Thymus (tissue), 11 donors: ENCODE data around the gene VPS13D. TPM values are rescaled to one million over a fixed set of nuclear protein-coding genes. Genes with fewer than 3 reads are reported as not detected.
"Not testable (repeated sequence)": the region's sequence is repeated elsewhere in the genome, so short reads cannot be mapped to it uniquely, and the experiment has no call there.

Experiments
- DNase-seq, 9 donors: peaks; one replicate each; pipeline ENCODE4 v3.0.0-alpha.2; 2013; ENCODE audit warnings: low spot score in 9 of 9, low read depth in 6 of 9, missing footprints in 1 of 9
- H3K27ac ChIP-seq, 2 donors: one replicate each; pipeline ENCODE4 v1.5.1; 2013; ENCODE audit warnings: control low read depth in 1 of 2, low read depth in 1 of 2, low read length in 1 of 2, mild to moderate bottlenecking in 1 of 2, moderate library complexity in 1 of 2
- H3K27me3 ChIP-seq, 2 donors: one replicate each; pipeline ENCODE4 v1.5.1; 2013; ENCODE audit warnings: low read length in 1 of 2; ENCODE audit not compliant: control insufficient read depth in 2 of 2, insufficient read depth in 1 of 2
- H3K36me3 ChIP-seq, 2 donors: one replicate each; pipeline ENCODE4 v1.5.1; 2013; ENCODE audit warnings: low read length in 1 of 2, mild to moderate bottlenecking in 1 of 2, moderate library complexity in 1 of 2; ENCODE audit not compliant: control insufficient read depth in 2 of 2, insufficient read depth in 2 of 2
- H3K4me1 ChIP-seq, 2 donors: one replicate each; pipeline ENCODE4 v1.5.1; 2013; ENCODE audit warnings: low read length in 2 of 2; ENCODE audit not compliant: control insufficient read depth in 2 of 2, insufficient read depth in 2 of 2
- H3K4me3 ChIP-seq, 2 donors: one replicate each; pipeline ENCODE4 v1.5.1; 2013; ENCODE audit warnings: low read length in 2 of 2, control low read depth in 1 of 2, mild to moderate bottlenecking in 1 of 2
- H3K9me3 ChIP-seq, 2 donors: one replicate each; pipeline ENCODE4 v1.5.1; 2013; ENCODE audit warnings: low read length in 1 of 2, mild to moderate bottlenecking in 1 of 2; ENCODE audit not compliant: control insufficient read depth in 2 of 2, insufficient read depth in 1 of 2
- WGBS: extraction: QIAGEN DNeasy Blood & Tissue Kit; methylation state at CpG from one replicate; pipeline ENCODE4 v1.1.7; 2013; 5-methylcytosine and 5-hydroxymethylcytosine counted together
- polyA plus RNA-seq: library from polyadenylated mRNA; stranded (reverse); fragments of 200-250 nt; gene quantifications from one replicate; pipeline ENCODE4 v1.2.3, GENCODE V29; 2013
- total RNA-seq: library from RNA; stranded (reverse); fragments of 120-200 nt; gene quantifications from one replicate; pipeline ENCODE4 v1.2.4, GENCODE V29; 2013
- donor health status: healthy.

VPS13D gene
- total and polyA plus RNA-seq, 2 donors: 10.2 to 21.7 TPM

GRCh38 chr1:12383786-12384185 is 154.0 kb downstream of the VPS13D start:
- Histone ChIP-seq H3K27me3 (no peaks in the 10 kb centered on the region), H3K36me3 (peaks cover 28 to 39% of the 10 kb centered on the region in 2 donors), H3K4me1 (no peaks in the 10 kb centered on the region), H3K9me3 (no peaks in the 10 kb centered on the region), H3K27ac (no peak overlapping the region), H3K4me3 (no peak overlapping the region)
- DNase-seq: no peak
- 97% methylated on average over 1 of the region's 1 CpG for WGBS

- Histone ChIP-seq H3K9me3 (no peaks in the 10 kb centered on the region), H3K4me3 (no peak overlapping the region), H3K36me3 (peaks cover 27 to 34% of the 10 kb centered on the region in 2 donors), H3K4me1 (no peaks in the 10 kb centered on the region), H3K27ac (no peak overlapping the region), H3K27me3 (no peaks in the 10 kb centered on the region)
- 95% methylated on average over 8 of the region's 8 CpGs for WGBS
- no peak for DNase-seq
These were observed 155.1 kb downstream of the VPS13D start for GRCh38 chr1:12384836-12385456.

- no peaks in the 10 kb centered on the region for H3K4me1 ChIP-seq
- H3K27me3 ChIP-seq: no peaks in the 10 kb centered on the region
- no peak for DNase-seq
- 88% methylated on average over 1 of the region's 1 CpG for WGBS
- H3K9me3 ChIP-seq: no peaks in the 10 kb centered on the region
- H3K4me3 ChIP-seq: no peak overlapping the region
- H3K36me3 ChIP-seq: peaks cover 31% of the 10 kb centered on the region in 2 donors
- H3K27ac ChIP-seq: no peak overlapping the region
These were observed 156.3 kb downstream of the VPS13D start for GRCh38 chr1:12386130-12386529.

- no peaks in the 10 kb centered on the region for H3K4me1 ChIP-seq
- peaks cover 31% of the 10 kb centered on the region in 2 donors for H3K36me3 ChIP-seq
- no peaks in the 10 kb centered on the region for H3K27me3 ChIP-seq
- no peak overlapping the region for H3K27ac ChIP-seq
- no peak for DNase-seq
- no peak overlapping the region for H3K4me3 ChIP-seq
- no peaks in the 10 kb centered on the region for H3K9me3 ChIP-seq
These were observed 157.8 kb downstream of the VPS13D start for GRCh38 chr1:12387641-12388040.

GRCh38 chr1:12390296-12390695 is 160.5 kb downstream of the VPS13D start:
- DNase-seq, H3K4me3 ChIP-seq, H3K9me3 ChIP-seq, H3K27me3 ChIP-seq, H3K4me1 ChIP-seq, H3K27ac ChIP-seq: not testable (repeated sequence)
- 98% methylated on average over 4 of the region's 4 CpGs for WGBS
- peaks cover 18 to 22% of the 10 kb centered on the region in 2 donors for H3K36me3 ChIP-seq

- H3K4me3 ChIP-seq: no peak overlapping the region
- no peaks in the 10 kb centered on the region for H3K9me3 ChIP-seq
- H3K4me1 ChIP-seq: no peaks in the 10 kb centered on the region
- WGBS: 86% methylated on average over 7 of the region's 7 CpGs
- no peak for DNase-seq
- H3K36me3 ChIP-seq: peaks cover 2 to 20% of the 10 kb centered on the region in 2 donors
- no peak overlapping the region for H3K27ac ChIP-seq
- no peaks in the 10 kb centered on the region for H3K27me3 ChIP-seq
These were observed 167.9 kb downstream of the VPS13D start for GRCh38 chr1:12397462-12398450.

- DNase-seq: no peak
- no peaks in the 10 kb centered on the region for H3K9me3 ChIP-seq
- H3K4me3 ChIP-seq: no peak overlapping the region
- H3K27ac ChIP-seq: no peak overlapping the region
- no peaks in the 10 kb centered on the region for H3K27me3 ChIP-seq
- H3K36me3 ChIP-seq: peaks cover 8 to 25% of the 10 kb centered on the region in 2 donors
- H3K4me1 ChIP-seq: no peaks in the 10 kb centered on the region
- 75% methylated on average over 6 of the region's 6 CpGs for WGBS
These were observed 168.6 kb downstream of the VPS13D start for GRCh38 chr1:12398479-12398878.

- 96% methylated on average over 10 of the region's 10 CpGs for WGBS
- no peak for DNase-seq
- Histone ChIP-seq H3K27me3 (no peaks in the 10 kb centered on the region), H3K36me3 (peaks cover 22 to 29% of the 10 kb centered on the region in 2 donors), H3K9me3 (no peaks in the 10 kb centered on the region), H3K4me3 (no peak overlapping the region), H3K4me1 (no peaks in the 10 kb centered on the region), H3K27ac (no peak overlapping the region)
These were observed 170.3 kb downstream of the VPS13D start for GRCh38 chr1:12400027-12400693.
